Stimulated activated CD4-positive, alpha-beta T cell treated with anti-CD3 and anti-CD28 coated beads, Interleukin-15, amount 100 ng/mL, for 48 hours (primary cell): ENCODE measurements around the gene THOC5.
"Not testable (repeated sequence)": the region's sequence is repeated elsewhere in the genome, so short reads cannot be mapped to it uniquely, and the experiment has no call there.

Experiments
- DNase-seq, 2 donors: peaks; one replicate each; pipeline ENCODE4 v3.0.0-alpha.2; 2020; ENCODE audit warnings: low read depth in 2 of 2

Gene THOC5

GRCh38 chr22:29553351-29554224, at the start of gene THOC5:
TSS of gene THOC5 (minus strand) at chr22:29553757. CDS start at chr22:29549147, 4,610 bp downstream.
- DNase-seq = peak; percentile 83 to 85

- no peak for DNase-seq
Measured at GRCh38 chr22:29598684-29599020, 45.1 kb upstream of the THOC5 start.

GRCh38 chr22:29597871-29598683, 44.5 kb upstream of the THOC5 start:
- DNase-seq = not testable (repeated sequence)

DNA sequence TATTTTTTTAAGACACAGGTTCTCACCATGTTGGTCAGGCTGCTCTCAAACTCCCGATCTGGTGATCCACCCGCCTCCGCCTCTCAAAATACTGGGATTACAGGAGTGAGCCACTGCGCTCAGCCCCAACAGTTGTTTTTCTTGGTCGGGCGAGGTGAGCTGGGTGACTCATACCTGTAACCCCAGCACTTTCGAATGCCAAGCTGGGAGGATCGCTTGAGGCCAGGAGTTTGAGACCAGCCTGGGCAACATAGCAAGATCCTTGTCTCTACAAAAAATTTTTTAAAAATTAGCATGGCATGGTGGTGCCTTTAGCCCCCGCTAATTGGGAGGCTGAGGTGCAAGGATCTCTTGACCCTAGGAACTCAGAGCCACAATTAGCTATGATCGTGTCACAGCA, 42.9 kb upstream of the THOC5 start:
- no peak for DNase-seq

- not testable (repeated sequence) for DNase-seq
Measured at GRCh38 chr22:29594447-29594846, 40.9 kb upstream of the THOC5 start.

DNA sequence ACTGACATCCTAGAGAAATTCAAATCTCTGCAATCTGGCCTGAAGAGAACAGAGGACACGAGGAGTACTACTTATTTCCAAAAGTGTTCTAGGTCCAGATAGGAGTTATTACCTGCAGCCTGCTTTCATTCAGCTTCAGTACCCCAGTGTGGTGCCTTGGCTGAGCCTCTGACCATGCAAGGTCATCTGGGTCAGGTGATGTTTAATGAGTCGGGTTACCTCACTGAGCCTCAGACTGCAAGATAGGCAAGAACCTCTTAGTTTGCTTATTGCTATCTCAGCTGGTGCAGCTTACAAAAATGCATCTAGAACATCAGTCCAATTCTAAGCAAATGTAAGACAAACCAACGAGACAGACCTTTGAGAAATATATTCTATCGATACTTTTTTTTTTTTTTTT, 40.4 kb upstream of the THOC5 start:
- no peak for DNase-seq

DNA sequence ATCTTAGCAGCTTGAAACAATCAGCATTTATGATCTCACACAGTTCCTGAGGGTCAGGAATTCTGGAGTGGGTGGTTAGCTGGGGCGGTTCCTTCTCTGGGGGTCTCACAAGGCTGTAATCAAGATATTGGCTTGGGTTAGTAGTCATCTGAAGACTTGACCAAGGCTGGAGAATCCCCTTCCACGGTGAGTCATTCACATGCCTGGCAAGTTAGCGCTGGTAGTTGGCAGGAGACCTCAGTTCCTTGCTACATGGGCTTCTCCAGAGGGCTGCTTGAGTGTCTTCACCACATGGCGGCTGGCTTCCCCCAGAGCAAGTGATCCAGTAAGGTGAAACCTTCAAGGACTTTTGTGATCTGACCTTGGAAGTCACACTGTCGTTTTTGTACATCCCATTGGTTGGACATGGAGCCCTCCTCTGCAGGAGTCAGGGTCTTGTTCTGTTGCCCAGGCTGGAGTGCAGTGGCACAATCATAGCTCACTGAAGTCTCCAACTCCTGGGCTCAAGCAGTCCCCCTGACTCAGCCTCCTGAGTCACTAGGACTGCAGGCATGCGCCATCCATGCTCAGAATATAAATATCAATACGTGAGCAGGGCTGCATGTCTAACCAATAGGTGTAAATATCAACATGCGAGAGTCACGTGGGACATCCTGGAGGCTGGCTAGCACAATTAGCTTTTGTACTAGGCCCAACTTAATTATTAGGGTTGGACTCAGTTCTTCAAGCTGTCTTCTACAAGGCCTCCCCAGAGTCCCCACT, 34.6 kb upstream of the THOC5 start:
- no peak for DNase-seq

- DNase-seq = not testable (repeated sequence)
Measured at GRCh38 chr22:29586193-29586705, 32.7 kb upstream of the THOC5 start.

DNA sequence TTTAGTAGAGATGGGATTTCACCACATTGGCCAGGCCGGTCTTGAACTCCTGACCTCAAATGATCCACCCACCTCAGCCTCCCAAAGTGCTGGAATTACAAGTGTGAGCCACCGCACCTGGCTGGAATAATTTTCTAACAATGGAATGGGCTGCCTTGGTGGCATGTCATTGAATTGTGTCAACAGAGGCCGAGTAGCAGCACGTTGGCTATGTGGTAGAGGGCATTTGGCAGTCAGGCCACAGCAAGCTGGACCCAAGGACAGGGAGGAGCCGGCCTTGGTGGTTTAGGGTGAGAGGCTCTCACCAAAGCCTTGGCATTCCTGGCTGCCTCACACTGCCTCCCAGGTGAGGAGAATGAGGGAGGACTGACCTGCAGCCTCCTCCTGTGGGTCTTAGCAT, 31.4 kb upstream of the THOC5 start:
- no peak for DNase-seq

GRCh38 chr22:29581799-29582198, 28.2 kb upstream of the THOC5 start:
- no peak for DNase-seq

DNA sequence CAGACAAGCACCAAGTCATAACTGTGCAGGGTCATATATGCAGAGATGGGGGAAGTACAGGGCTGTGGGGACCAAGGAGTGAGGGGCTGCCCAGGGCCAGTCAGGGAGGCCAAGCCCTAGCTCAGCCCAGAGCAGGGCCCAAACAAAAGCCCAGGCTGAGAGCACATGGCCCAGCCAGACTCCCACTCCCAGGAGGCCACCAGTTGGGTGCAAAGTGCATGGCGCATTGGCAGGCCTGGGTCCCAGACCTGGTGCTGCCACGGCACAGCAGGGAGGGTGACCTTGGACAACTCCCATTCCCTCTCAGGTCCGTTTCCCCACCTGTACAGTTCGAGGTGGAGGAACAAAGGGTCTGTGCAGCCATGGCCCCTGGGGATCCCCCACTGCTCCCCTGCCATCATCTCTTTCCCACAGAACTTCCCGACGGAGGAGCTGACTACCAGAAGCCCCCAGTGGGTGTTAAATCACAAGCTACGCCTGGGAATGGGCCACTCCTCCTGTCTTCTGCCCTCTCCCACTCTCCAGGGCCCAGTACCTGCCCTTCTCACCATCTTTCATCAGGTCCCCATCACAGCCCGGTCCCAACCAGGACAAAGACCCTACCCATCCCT, 26.7 kb upstream of the THOC5 start:
- no peak for DNase-seq

DNA sequence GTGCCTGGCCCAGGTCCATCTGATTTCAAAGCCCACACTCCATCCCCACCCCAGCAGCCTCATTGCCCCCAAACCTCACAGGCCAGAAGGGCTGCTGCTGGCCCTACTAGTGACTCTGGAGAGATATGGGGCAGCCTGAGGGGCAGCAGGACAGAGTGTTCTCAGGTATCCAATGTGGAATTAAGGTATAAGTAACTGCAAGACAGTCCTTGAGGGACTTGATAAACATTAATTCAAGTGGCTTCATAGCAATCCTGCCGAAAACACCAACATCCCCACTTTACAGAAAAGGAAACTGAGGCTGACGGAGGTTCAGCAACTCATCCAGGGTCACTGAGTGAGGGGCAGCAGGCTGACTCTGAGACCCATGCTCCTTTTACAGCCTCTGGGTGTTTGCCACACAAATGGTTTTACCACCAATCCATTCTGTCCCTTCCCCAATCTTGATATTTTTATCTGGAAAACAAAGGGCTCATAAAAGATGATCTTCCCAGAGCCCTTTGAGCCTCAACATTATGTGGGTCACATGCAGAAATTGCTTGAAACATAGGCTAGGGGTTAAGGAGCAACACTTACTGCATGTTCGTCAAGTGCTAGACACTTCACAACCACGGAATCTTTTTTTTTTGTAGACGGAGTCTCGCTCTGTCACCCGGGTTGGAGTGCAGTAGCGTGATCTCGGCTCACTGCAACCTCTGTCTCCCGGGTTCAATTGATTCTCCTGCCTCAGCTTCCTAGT, 25.1 kb upstream of the THOC5 start:
- DNase-seq = no peak

- DNase-seq = no peak
Measured at GRCh38 chr22:29574762-29575450, 21.3 kb upstream of the THOC5 start.

DNA sequence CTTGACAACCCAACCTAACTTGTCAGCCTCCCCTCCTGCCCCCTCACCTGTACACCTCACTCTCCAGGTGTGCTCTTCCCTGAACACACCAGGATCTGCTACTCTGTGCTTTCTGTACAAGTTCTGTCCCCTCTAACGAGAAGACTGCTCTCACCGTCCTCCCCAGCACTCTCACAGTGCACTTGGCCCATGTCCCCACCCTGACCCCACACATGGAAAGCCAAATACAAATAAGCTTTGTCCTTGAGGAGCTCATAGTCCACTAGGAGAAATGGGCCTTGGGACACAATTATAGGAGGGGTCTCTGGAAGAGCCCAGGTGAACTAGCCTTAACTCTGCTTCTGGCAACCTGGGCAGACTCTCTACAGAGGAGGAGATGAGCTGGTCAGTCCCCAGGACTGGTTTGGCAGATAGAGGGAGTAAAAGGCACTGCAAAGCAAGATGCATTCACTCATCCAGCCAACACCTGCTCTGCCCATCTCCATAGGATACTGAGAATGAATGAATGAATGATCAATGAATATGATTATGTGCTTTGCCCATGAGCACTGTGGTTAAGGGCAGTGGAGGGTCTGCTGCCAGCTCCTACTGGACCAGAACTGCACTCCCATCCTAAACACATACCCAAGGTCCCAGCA, 17.5 kb upstream of the THOC5 start:
- no peak for DNase-seq

GRCh38 chr22:29570456-29570855, 16.9 kb upstream of the THOC5 start:
- no peak for DNase-seq

DNA sequence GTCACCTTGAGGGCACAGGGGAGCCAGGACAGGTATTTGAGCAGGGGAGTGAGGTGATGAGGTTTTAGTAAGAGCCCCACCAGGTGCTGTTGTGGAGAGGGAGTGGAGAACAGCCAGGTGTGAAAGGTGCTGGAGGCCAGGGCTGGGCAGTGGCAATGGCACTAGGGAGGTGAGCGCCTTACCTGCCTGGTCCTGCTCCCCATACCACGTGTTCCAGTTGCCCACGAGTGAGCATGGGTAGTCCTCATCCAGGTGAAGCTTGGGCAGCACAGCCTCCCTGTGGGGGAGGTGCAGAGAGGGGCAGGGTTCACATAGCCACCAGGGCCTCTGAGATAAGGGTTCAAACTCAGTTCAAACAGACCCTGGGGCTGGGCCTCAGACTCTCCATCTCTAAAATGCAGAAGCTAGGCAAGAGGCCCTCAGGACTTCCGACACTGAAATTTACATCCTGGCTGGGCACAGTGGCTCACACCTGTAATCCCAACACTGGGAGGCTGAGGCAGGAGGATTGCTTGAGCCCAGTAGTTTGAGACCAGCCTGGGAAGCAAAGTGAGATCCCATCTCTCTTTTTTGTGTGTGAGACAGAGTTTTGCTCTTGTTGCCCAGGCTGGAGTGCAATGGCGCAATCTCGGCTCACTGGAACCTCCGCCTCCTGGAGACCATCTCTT, 15.6 kb upstream of the THOC5 start:
- DNase-seq = no peak

DNA sequence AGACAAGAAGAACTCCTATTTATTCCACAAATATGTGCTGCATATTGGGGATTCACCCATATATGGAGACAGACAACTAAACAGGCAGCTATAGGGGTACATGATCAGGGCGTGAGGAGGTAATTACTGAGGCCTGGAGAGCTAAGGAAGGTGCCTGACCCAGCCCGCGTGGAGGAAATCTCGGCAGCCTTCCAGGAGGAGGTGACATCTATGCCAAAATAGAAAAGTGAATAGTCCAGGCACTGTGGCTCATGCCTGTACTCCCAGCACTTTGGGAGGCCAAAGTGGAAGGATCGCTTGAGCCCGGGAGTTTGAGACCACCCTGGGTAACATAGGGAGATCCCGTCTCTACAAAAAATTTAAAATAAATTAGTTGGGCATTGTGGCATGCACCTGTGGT, 13.8 kb upstream of the THOC5 start:
- DNase-seq = no peak

DNA sequence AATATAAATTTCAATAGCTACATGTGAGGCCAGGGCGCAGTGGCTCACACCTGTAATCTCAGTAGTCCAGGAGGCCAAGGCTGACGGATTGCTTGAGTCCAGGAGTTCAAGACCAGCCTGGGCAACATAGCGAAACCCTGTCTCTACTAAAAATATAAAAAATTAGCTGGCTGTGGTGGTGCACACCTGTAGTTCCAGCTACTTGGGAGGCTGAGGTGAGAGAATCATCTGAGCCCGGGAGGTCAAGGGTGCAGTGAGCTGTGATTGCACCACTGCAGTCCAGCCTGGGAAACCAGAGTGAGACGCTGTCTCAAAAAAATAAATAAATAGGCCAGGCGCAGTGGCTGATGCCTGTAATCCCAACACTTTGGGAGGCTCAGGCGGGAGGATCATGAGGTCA, 13.0 kb upstream of the THOC5 start:
- DNase-seq = not testable (repeated sequence)
